Keratinocyte (primary cell): Measurements from ENCODE around the gene F5. TPM values are rescaled to one million over a fixed set of nuclear protein-coding genes. Genes with fewer than 3 reads are reported as not detected.

ENCODE experiments used
- DNase-seq: peaks from one replicate; pipeline ENCODE4 v3.0.0-alpha.2; 2011; ENCODE audit warnings: low read depth, missing footprints, low spot score
- FAIRE-seq: peaks from 2 replicates; lab custom pipeline; 2011; peaks lifted over from hg19 to GRCh38; lab: Jason Lieb, UNC
- H2AFZ ChIP-seq: 2 replicates; pipeline ENCODE4 v1.6.0; 2012; ENCODE audit warnings: low read length, control low read depth, inconsistent platforms; ENCODE audit not compliant: control insufficient read depth
- H3K27ac ChIP-seq: 2 replicates; pipeline ENCODE4 v1.5.1; 2011; ENCODE audit warnings: low read length; ENCODE audit not compliant: control insufficient read depth, insufficient read depth
- H3K27me3 ChIP-seq: 3 replicates; pipeline ENCODE4 v1.6.0; 2011; ENCODE audit warnings: low read length; ENCODE audit not compliant: control insufficient read depth, insufficient read depth; ENCODE audit errors: extremely low read depth
- H3K36me3 ChIP-seq, 2 experiments: 2 replicates in 1 of 2; 3 replicates in 1 of 2; pipeline ENCODE4 v1.5.1; 2011; ENCODE audit warnings: low read length in 2 of 2, mild to moderate bottlenecking in 1 of 2; ENCODE audit not compliant: control insufficient read depth in 2 of 2, insufficient read depth in 2 of 2; ENCODE audit errors: extremely low read depth in 1 of 2
- H3K4me1 ChIP-seq: 3 replicates; pipeline ENCODE4 v1.5.1; 2011; ENCODE audit warnings: low read length; ENCODE audit not compliant: control insufficient read depth, insufficient read depth; ENCODE audit errors: extremely low read depth
- H3K4me2 ChIP-seq: 3 replicates; pipeline ENCODE4 v1.6.0; 2011; ENCODE audit warnings: low read depth, low read length; ENCODE audit not compliant: control insufficient read depth, insufficient read depth; ENCODE audit errors: extremely low read depth
- H3K4me3 ChIP-seq, 3 experiments: fragments of 200-600 bp in 1 of 3; sonication (generic) in 1 of 3; 2 replicates in 2 of 3; 3 replicates in 1 of 3; pipeline ENCODE4 v1.5.1; 2011 to 2016; ENCODE audit warnings: low read length in 3 of 3, mild to moderate bottlenecking in 3 of 3, control low read depth in 2 of 3, inconsistent platforms in 1 of 3, low read depth in 1 of 3, mixed read lengths in 1 of 3, mixed run types in 1 of 3, moderate library complexity in 1 of 3; ENCODE audit not compliant: control insufficient read depth in 2 of 3, insufficient read depth in 2 of 3; ENCODE audit errors: extremely low read depth in 1 of 3
- H3K79me2 ChIP-seq: 2 replicates; pipeline ENCODE4 v1.6.0; 2012; ENCODE audit warnings: low read length; ENCODE audit not compliant: control insufficient read depth, insufficient read depth
- H3K9ac ChIP-seq: 3 replicates; pipeline ENCODE4 v1.6.0; 2011; ENCODE audit warnings: low read length; ENCODE audit not compliant: control insufficient read depth, insufficient read depth; ENCODE audit errors: extremely low read depth
- H3K9me1 ChIP-seq: 3 replicates; pipeline ENCODE4 v1.6.0; 2011; ENCODE audit warnings: low read length; ENCODE audit not compliant: control insufficient read depth, insufficient read depth; ENCODE audit errors: extremely low read depth
- H3K9me3 ChIP-seq: 2 replicates; pipeline ENCODE4 v1.5.1; 2012; ENCODE audit warnings: low read depth, low read length; ENCODE audit not compliant: control insufficient read depth
- H4K20me1 ChIP-seq: 3 replicates; pipeline ENCODE4 v1.6.0; 2011; ENCODE audit warnings: low read length; ENCODE audit not compliant: control insufficient read depth, insufficient read depth; ENCODE audit errors: extremely low read depth
- CTCF ChIP-seq, 3 experiments: IDR thresholded peaks in 1 of 3; conservative IDR thresholded peaks in 1 of 3; optimal IDR thresholded peaks in 1 of 3; 2 replicates in 2 of 3; 3 replicates in 1 of 3; pipeline versions ENCODE3 to v1.5.1; 2011; ENCODE audit warnings: low read length in 3 of 3, mild to moderate bottlenecking in 3 of 3, moderate library complexity in 2 of 3, control low read depth in 1 of 3, inconsistent platforms in 1 of 3; ENCODE audit not compliant: insufficient read depth in 2 of 3; ENCODE audit errors: extremely low read depth in 1 of 3
- EZH2 ChIP-seq: IDR thresholded peaks from one replicate; pipeline ENCODE4 v1.6.1; 2012; ENCODE audit warnings: inconsistent platforms, mild to moderate bottlenecking, low read length, moderate library complexity
- dilution Hi-C: fragments of 300-500 bp; cut with MboI; formaldehyde crosslinking; loops from one replicate; pipeline ENCODE4 v1.7.0; 2020; ENCODE audit warnings: low sequenced_read_pairs; ENCODE audit not compliant: extremely low pct_ligation_motif_present
- polyA plus RNA-seq, 5 experiments: library from polyadenylated mRNA; depleted of rRNA in 3 of 5; stranded (reverse) in 3 of 5; stranded (forward) in 1 of 5; unstranded in 1 of 5; fragments of >200 nt; gene quantifications; 1 replicate in 1 of 5; 2 replicates in 3 of 5; 3 replicates in 1 of 5; pipeline versions ENCODE4 v1.2.1 to v1.2.3, GENCODE V29; 2011 to 2012; ENCODE audit warnings: missing spikeins in 2 of 5, low read depth in 1 of 5, low replicate concordance in 1 of 5

The F5 gene
- polyA plus RNA-seq, 1 donor (not counting 4 experiments of a cell fraction or from before 2014, with no cell fraction given): 0.01 TPM

GRCh38 chr1:169604781-169605560, 18.7 kb upstream of the F5 start:
- Histone ChIP-seq H3K9me3 (no peaks in the 10 kb centered on the region), H4K20me1 (no peaks in the 10 kb centered on the region), H3K9me1 (no peaks in the 10 kb centered on the region), H3K4me3 (no peak overlapping the region), H3K4me2 (no peak overlapping the region), H3K27ac (no peak overlapping the region), H3K79me2 (no peaks in the 10 kb centered on the region), H2AFZ (no peak overlapping the region), H3K4me1 (no peaks in the 10 kb centered on the region), H3K9ac (no peak overlapping the region), H3K36me3 (no peaks in the 10 kb centered on the region), H3K27me3 (no peaks in the 10 kb centered on the region)
- FAIRE-seq (no peak), DNase-seq (no peak)
- dilution Hi-C loops: no loop called here
- TF ChIP-seq EZH2 (no peak), CTCF (optimal IDR thresholded peaks at IDR 0.05 in 1 of 3, IDR thresholded peaks at IDR 0.05 in 1 of 3, conservative IDR thresholded peaks at IDR 0.05 in 1 of 3; ENCODE audit: extremely low read depth in 1 of 3, insufficient read depth in 2 of 3, low read length in 3 of 3) (no peak)

- no peaks in the 10 kb centered on the region for H3K4me1 ChIP-seq
- dilution Hi-C loops: no loop called here
- FAIRE-seq (no peak), DNase-seq (no peak)
- no peaks in the 10 kb centered on the region for H3K79me2 ChIP-seq
- no peak overlapping the region for H3K4me3 ChIP-seq
- no peaks in the 10 kb centered on the region for H3K9me1 ChIP-seq
- H3K27me3 ChIP-seq: no peaks in the 10 kb centered on the region
- H3K27ac ChIP-seq: no peak overlapping the region
- H2AFZ ChIP-seq: no peak overlapping the region
- H3K36me3 ChIP-seq: no peaks in the 10 kb centered on the region
- H4K20me1 ChIP-seq: no peaks in the 10 kb centered on the region
- H3K4me2 ChIP-seq: no peak overlapping the region
- H3K9ac ChIP-seq: no peak overlapping the region
- TF ChIP-seq EZH2 (no peak), CTCF (optimal IDR thresholded peaks at IDR 0.05 in 1 of 3, IDR thresholded peaks at IDR 0.05 in 1 of 3, conservative IDR thresholded peaks at IDR 0.05 in 1 of 3; ENCODE audit: extremely low read depth in 1 of 3, insufficient read depth in 2 of 3, low read length in 3 of 3) (peak in 1 of 3 experiments; percentile 22)
- no peaks in the 10 kb centered on the region for H3K9me3 ChIP-seq
These were observed 15.0 kb upstream of the F5 start for GRCh38 chr1:169601096-169601881.
